Epithelial cell of proximal tubule (primary cell): ENCODE data around the gene FARS2. TPM values are rescaled to one million over a fixed set of nuclear protein-coding genes. Genes with fewer than 3 reads are reported as not detected.

Experiments used
- DNase-seq: peaks from one replicate; pipeline ENCODE4 v3.0.0-alpha.2; 2011; ENCODE audit warnings: low read depth
- H3K4me3 ChIP-seq: 2 replicates; pipeline ENCODE4 v1.5.1; 2011; ENCODE audit warnings: low read depth, mild to moderate bottlenecking, low read length
- total RNA-seq: library from RNA; depleted of rRNA; stranded (reverse); fragments of >200 nt; gene quantifications from 2 replicates; pipeline ENCODE4 v1.2.3, GENCODE V29; 2015
- TF ChIP-seq, protein P1 (sequence below): conservative IDR thresholded peaks from 2 replicates; pipeline ENCODE4 v1.5.1; 2012; ENCODE audit warnings: low read depth, mild to moderate bottlenecking, low read length

Gene FARS2
- total RNA-seq, 1 donor from 2014 or later, result 7.7 TPM

DNA sequence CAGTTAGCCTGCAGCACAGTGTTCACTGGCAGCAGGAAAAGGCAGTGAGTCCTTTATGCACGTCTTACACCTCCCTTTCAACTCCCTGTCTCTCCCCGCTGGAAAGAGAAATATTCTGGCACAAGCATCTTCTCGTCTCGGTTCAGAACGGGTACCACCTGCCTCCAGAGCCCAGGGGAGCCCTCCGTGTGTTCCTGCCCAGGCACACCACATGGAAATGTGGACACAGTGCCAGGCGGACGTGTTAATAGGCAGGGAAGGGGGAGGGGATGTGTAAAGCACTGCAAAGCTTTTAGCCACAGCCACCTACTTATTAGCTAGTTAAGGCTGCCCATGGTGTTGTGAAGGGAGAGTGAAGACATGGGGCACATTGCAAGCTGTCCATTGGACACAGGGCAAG, 219.7 kb downstream of the FARS2 start:
- TF ChIP-seq, protein P1, sequence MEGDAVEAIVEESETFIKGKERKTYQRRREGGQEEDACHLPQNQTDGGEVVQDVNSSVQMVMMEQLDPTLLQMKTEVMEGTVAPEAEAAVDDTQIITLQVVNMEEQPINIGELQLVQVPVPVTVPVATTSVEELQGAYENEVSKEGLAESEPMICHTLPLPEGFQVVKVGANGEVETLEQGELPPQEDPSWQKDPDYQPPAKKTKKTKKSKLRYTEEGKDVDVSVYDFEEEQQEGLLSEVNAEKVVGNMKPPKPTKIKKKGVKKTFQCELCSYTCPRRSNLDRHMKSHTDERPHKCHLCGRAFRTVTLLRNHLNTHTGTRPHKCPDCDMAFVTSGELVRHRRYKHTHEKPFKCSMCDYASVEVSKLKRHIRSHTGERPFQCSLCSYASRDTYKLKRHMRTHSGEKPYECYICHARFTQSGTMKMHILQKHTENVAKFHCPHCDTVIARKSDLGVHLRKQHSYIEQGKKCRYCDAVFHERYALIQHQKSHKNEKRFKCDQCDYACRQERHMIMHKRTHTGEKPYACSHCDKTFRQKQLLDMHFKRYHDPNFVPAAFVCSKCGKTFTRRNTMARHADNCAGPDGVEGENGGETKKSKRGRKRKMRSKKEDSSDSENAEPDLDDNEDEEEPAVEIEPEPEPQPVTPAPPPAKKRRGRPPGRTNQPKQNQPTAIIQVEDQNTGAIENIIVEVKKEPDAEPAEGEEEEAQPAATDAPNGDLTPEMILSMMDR, result no peak
- H3K4me3 ChIP-seq, result no peak overlapping the region
- DNase-seq, result no peak

DNA sequence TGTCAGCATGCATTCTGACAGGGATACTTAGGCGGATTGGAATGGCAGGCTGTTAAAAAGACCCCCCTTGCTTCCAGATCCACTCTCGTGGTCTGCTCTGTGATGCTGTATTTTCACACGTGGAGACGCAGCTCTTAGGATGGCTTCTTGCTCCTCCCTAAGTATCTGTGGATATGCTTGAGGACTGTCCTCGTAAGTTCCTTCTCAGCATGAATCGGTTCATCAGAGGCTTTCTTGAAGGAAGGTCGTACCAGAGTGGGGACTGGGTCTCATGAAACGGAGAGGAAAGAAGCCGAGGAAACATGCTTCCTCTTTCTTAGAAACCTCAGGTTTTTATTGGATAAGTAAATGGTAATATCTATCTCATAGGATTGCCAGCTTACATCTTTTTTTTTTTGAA, 220.4 kb downstream of the FARS2 start:
- DNase-seq, result no peak
- no peak overlapping the region for H3K4me3 ChIP-seq
- TF ChIP-seq, protein P1, result no peak

DNA sequence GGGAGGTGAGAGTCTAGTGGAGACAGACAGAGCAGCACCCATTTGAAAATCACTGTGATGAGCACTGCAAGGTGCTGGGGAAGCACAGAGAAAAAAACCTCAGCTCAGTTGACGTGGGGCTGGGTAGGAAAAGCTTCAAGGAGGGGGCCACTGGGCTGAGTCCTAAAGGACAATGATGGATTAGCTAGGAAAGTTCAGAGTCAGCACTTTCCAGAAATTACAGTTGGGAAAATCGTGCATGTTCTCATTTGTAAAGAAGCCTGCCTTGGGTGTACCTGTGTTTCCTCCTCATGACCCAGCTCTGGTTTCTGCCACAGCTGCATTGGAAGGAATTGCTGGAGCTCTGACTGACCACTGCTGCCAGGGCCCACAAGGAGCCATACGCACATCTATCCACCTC, 221.3 kb downstream of the FARS2 start:
- H3K4me3 ChIP-seq, result no peak overlapping the region
- TF ChIP-seq, protein P1, result no peak
- DNase-seq, result no peak

DNA sequence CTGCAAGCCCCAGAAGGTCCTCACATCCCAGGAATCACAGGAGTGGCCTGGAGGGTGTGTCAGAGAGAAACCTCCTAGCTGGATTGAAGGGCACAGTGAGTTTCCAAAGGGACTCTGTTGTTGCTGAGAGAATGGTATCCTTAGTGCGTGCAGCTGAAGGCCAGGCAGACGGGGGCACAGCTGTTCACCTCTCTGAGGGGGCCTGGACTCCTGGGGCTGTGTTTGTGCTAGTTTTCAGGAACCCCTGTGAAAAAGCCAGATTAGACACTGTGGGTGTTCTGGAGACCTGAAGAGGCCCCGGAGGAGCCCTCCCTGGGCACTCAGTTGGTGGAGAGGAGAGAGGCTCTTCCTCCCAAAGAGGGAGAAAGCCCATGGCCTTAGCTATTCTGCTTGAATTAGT, 223.4 kb downstream of the FARS2 start:
- DNase-seq, result no peak
- no peak overlapping the region for H3K4me3 ChIP-seq
- TF ChIP-seq, protein P1, result no peak

DNA sequence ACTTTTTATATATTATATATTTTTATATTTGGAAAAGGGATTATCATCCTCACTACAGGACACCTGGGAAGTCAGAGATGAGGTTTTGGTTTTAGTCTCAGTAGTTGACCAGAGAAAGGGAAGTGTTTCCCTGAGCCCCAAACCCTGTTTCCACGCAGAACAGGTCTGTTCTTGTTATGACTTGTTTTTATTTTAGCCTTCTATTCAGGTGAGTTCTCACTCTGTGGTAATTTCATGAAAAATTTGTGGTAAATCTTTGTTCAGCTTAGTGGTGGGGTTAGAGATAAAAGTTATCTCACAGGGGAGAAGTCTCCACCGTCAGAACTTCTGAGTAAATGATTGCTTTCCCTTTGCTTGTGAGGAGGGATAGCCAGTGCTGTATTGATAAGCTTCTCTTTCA, 224.9 kb downstream of the FARS2 start:
- H3K4me3 ChIP-seq, result no peak overlapping the region
- TF ChIP-seq, protein P1, result no peak
- no peak for DNase-seq

DNA sequence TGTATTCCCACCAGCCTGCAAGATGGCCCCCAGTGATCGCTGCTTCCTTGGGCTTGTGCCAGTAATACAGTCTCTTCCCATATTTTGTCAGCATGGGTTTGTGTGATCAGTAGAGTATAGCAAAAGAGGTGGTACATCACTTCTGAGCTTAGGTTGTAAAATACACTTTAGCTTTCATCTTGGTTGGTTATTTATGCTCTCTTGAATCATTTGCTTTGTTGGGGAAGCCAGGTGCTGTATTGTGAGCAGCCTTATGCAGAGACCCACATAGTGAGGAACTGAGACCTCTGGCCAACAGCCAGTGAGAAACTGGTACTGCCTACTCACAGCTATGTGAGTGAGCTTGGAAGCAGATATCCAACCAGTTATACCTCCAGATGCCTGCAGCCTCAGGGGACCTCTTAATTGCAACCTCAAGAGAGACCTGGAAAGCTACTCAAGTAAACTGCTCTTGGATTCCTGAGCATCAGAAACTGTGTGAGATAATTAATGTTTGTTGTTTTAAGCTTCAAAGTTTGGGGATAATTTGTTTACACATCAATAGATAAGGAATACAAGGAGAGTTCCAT, 229.3 kb downstream of the FARS2 start:
- TF ChIP-seq, protein P1, result no peak
- no peak overlapping the region for H3K4me3 ChIP-seq
- no peak for DNase-seq

DNA sequence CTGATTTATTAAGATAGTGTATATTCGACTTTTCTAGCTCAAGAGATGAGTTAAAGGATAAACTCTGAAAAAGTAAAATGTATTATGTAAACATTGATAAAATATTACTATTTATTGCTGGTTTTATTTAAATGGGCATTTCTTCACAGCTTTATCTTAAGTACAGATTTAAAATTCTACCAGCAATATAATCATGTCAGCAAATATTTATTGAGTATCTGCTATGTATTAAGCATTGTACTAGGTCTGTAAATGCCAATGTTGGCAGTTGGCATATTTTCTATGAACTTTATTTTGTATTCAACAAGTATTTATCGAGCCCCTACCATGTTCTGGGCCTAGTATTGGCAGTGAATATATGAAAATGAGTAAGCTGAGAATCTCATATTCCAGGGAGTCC, 231.0 kb downstream of the FARS2 start:
- H3K4me3 ChIP-seq, result no peak overlapping the region
- TF ChIP-seq, protein P1, result no peak
- no peak for DNase-seq
